Glutamatergic neuron (in vitro differentiated cells): ENCODE measurements around the gene PLK2. TPM values are rescaled to one million over a fixed set of nuclear protein-coding genes. Genes with fewer than 3 reads are reported as not detected.

ENCODE experiments used
- DNase-seq: peaks from one replicate; pipeline ENCODE4 v3.0.0; 2022
- H3K27ac Mint-ChIP-seq: one replicate; pipeline ENCODE4 v1.8.0; 2020; ENCODE audit warnings: mild to moderate bottlenecking, mixed read lengths, inconsistent platforms; ENCODE audit not compliant: unreplicated experiment
- H3K27me3 Mint-ChIP-seq: one replicate; pipeline ENCODE4 v1.8.0; 2020; ENCODE audit warnings: mild to moderate bottlenecking, moderate library complexity, mixed read lengths, inconsistent platforms; ENCODE audit not compliant: unreplicated experiment
- H3K36me3 Mint-ChIP-seq: one replicate; pipeline ENCODE4 v1.8.0; 2020; ENCODE audit warnings: mild to moderate bottlenecking, mixed read lengths, inconsistent platforms; ENCODE audit not compliant: unreplicated experiment
- H3K4me1 Mint-ChIP-seq: one replicate; pipeline ENCODE4 v1.8.0; 2020; ENCODE audit warnings: mild to moderate bottlenecking, low read depth, mixed read lengths, inconsistent platforms; ENCODE audit not compliant: unreplicated experiment
- H3K4me3 Mint-ChIP-seq: one replicate; pipeline ENCODE4 v1.8.0; 2020; ENCODE audit warnings: mild to moderate bottlenecking, mixed read lengths, inconsistent platforms; ENCODE audit not compliant: unreplicated experiment
- H3K9me3 Mint-ChIP-seq: one replicate; pipeline ENCODE4 v1.8.0; 2020; ENCODE audit warnings: mild to moderate bottlenecking, moderate library complexity, mixed read lengths, inconsistent platforms; ENCODE audit not compliant: unreplicated experiment
- total RNA-seq: library from RNA; stranded (reverse); fragmentation: NEBNext Ultra II Directional; extraction: Animal tissue kit (Norgen Biotek cat#: 25700); gene quantifications from one replicate; pipeline ENCODE4 v1.2.1, GENCODE V29; 2021; ENCODE audit not compliant: unreplicated experiment
- TF ChIP-seq, protein P1 (sequence below): fragments of 200-600 bp; sonication (generic); IDR thresholded peaks from one replicate; pipeline ENCODE4 v1.5.0; 2021; ENCODE audit not compliant: partially characterized antibody, unreplicated experiment

Gene PLK2
- total RNA-seq, 1 donor from 2014 or later: 7.8 TPM

DNA sequence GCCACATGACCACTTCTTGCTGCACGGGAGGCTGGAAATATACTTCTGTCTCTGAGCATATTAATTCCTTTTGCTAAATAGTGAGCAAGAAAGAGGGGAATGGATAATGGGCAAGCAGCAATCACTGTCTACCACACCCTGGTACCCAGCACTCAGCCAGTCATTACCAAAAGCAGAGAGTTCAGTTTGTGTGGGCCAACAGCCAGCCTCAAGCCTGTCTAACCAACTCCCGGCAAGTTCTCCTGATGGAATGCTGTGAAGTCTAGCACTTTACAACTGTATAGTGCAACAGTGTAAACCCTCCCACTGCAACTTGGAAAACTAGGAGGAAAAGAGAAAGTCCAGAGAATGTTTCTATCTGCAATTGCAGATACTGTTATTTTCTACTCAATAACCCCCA, 47.8 kb downstream of the PLK2 start:
- TF ChIP-seq, protein P1, sequence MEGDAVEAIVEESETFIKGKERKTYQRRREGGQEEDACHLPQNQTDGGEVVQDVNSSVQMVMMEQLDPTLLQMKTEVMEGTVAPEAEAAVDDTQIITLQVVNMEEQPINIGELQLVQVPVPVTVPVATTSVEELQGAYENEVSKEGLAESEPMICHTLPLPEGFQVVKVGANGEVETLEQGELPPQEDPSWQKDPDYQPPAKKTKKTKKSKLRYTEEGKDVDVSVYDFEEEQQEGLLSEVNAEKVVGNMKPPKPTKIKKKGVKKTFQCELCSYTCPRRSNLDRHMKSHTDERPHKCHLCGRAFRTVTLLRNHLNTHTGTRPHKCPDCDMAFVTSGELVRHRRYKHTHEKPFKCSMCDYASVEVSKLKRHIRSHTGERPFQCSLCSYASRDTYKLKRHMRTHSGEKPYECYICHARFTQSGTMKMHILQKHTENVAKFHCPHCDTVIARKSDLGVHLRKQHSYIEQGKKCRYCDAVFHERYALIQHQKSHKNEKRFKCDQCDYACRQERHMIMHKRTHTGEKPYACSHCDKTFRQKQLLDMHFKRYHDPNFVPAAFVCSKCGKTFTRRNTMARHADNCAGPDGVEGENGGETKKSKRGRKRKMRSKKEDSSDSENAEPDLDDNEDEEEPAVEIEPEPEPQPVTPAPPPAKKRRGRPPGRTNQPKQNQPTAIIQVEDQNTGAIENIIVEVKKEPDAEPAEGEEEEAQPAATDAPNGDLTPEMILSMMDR: no peak
- no peak overlapping the region for H3K4me3 Mint-ChIP-seq
- H3K27ac Mint-ChIP-seq: no peak overlapping the region
- DNase-seq: no peak
- H3K9me3 Mint-ChIP-seq: peaks cover 3% of the 10 kb centered on the region
- H3K36me3 Mint-ChIP-seq: no peaks in the 10 kb centered on the region
- H3K4me1 Mint-ChIP-seq: no peaks in the 10 kb centered on the region
- H3K27me3 Mint-ChIP-seq: no peaks in the 10 kb centered on the region

DNA sequence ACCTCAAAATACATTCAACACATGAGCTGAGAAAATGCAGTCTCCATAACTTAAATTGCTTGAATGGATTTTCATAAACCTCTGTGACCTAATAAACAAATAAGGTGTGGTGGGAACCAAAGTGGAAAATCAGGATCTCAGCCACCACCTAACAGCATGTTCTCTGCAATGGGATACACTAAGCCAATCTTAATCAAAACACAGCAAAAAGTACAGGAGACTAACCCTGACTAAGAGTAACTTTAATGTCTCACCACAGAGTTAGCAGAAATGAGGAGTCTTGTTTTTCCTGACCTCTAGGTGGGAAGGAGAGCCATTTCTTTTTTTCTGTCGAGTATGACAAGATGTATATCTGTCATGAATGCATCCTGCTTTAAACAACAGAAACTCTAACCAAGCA, 48.5 kb downstream of the PLK2 start:
- Mint-ChIP-seq H3K4me3 (no peak overlapping the region), H3K9me3 (peaks cover 3% of the 10 kb centered on the region), H3K36me3 (no peaks in the 10 kb centered on the region), H3K27ac (no peak overlapping the region), H3K27me3 (no peaks in the 10 kb centered on the region), H3K4me1 (no peaks in the 10 kb centered on the region)
- TF ChIP-seq, protein P1: no peak
- DNase-seq: no peak

DNA sequence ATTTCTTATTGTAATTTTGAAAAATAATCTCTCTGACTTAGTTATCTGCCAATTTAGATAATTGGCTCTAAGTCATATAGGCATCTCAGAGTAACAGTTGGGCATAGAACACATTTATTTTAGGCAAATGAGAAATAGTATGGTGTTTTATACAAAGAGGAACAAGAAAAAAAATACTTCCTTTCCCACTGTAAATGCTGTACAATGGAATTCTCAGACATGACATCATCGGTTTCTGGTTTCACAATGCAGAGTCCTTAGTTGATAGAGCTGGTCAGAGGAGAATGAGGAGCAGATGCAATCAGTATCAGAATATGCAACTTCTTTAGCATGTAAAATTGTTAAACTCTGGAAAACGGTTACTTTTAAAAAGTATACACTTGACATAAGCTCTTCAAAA, 49.4 kb downstream of the PLK2 start:
- no peak overlapping the region for H3K4me3 Mint-ChIP-seq
- H3K9me3 Mint-ChIP-seq: peaks cover 3% of the 10 kb centered on the region
- TF ChIP-seq, protein P1: no peak
- no peaks in the 10 kb centered on the region for H3K27me3 Mint-ChIP-seq
- H3K4me1 Mint-ChIP-seq: no peaks in the 10 kb centered on the region
- DNase-seq: no peak
- no peak overlapping the region for H3K27ac Mint-ChIP-seq
- no peaks in the 10 kb centered on the region for H3K36me3 Mint-ChIP-seq

DNA sequence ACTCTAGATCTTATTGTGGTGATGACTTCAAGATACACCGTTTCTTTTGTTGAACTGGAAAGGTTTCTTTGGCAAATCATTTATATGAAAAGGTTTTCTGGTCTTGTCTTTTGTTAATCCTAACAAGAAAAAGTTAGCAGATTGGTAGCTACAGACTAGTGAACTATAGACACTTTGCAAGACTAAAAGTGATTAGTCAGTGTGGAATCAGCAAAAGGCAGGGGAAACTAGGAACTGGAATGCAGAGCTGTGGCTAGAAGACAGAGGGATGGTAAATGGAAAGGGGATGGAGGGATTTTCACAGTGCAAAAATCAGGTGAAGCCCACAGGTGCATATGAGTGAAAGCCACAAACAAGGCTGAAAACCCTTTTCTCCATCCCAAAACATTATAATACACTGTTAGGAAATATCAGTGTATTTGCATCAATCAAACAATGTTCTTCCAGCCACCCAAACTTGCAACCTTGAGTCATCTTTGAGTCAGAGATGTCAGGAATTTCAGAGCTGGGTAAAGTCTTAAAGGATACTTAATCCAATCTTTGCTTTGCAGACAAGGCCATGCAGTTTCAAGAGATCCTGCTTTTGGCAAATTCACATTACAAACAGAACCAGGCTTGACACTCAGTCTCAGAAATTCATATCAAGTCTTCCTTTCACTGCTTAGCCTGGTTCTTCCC, 52.7 kb downstream of the PLK2 start:
- TF ChIP-seq, protein P1: no peak
- H3K36me3 Mint-ChIP-seq: no peaks in the 10 kb centered on the region
- H3K4me1 Mint-ChIP-seq: no peaks in the 10 kb centered on the region
- H3K4me3 Mint-ChIP-seq: no peak overlapping the region
- H3K9me3 Mint-ChIP-seq: no peaks in the 10 kb centered on the region
- no peak for DNase-seq
- no peak overlapping the region for H3K27ac Mint-ChIP-seq
- no peaks in the 10 kb centered on the region for H3K27me3 Mint-ChIP-seq

DNA sequence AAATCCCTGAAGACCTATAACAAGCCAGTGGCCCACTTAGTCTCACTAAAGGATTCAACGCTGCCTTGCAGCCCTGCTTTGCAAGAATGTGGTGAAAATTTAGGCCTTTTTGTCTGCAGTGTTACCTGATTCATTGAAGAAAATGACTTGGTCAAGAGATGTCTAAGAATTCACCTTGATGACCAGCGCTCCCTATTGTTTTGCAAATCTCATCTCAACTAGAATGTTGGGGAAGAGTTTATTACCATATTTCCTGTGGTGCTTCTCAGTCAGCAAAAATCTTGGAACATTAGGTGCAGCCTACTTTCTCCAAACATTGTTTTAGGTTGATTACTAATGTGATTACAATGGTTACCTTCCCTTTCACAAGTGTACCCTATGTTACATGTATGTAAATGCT, 53.5 kb downstream of the PLK2 start:
- DNase-seq: no peak
- TF ChIP-seq, protein P1: no peak
- Mint-ChIP-seq H3K9me3 (no peaks in the 10 kb centered on the region), H3K27me3 (no peaks in the 10 kb centered on the region), H3K36me3 (no peaks in the 10 kb centered on the region), H3K4me3 (no peak overlapping the region), H3K4me1 (no peaks in the 10 kb centered on the region), H3K27ac (no peak overlapping the region)
